Measurements from ENCODE around the gene PHF12. TPM values are rescaled to one million over a fixed set of nuclear protein-coding genes. Genes with fewer than 3 reads are reported as not detected.
A peak's percentile ranks its signal among the peaks of the same experiment; 100 is the strongest.

The PHF12 gene
- total RNA-seq, 1 experiment from 2014 or later, result 79.1 TPM

DNA sequence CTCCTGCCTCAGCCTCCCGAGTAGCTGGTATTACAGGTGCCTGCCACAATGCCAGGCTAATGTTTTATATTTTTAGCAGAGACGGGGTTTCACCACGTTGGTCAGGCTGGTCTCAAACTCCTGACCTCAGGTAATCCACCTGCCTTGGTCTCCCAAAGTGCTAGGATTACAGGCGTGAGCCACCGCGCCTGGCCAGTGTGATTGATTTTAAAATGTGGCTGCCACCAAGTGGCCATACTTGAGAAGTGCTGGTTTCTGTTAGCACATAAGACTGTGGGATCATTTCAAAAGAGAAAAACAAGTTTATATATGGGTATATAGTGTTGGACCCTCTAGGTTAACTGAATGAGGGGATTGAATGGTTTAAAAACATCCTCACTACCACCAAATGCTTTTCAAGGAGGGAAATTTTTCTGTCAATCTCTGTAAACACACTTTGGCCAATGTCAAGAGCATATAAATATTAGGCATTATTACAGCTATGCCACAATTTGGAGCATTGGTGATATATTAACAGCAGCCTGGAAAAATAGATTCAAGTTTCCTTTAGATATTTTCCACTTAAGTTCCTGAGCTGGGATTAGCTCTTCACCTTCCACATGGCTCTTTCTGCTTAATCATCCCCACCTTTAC, 34.9 kb downstream of the PHF12 start:
- TF ChIP-seq, protein P1, sequence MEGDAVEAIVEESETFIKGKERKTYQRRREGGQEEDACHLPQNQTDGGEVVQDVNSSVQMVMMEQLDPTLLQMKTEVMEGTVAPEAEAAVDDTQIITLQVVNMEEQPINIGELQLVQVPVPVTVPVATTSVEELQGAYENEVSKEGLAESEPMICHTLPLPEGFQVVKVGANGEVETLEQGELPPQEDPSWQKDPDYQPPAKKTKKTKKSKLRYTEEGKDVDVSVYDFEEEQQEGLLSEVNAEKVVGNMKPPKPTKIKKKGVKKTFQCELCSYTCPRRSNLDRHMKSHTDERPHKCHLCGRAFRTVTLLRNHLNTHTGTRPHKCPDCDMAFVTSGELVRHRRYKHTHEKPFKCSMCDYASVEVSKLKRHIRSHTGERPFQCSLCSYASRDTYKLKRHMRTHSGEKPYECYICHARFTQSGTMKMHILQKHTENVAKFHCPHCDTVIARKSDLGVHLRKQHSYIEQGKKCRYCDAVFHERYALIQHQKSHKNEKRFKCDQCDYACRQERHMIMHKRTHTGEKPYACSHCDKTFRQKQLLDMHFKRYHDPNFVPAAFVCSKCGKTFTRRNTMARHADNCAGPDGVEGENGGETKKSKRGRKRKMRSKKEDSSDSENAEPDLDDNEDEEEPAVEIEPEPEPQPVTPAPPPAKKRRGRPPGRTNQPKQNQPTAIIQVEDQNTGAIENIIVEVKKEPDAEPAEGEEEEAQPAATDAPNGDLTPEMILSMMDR (IDR thresholded peaks at IDR 0.05), result peak; percentile 83
- TF ChIP-seq, protein P2, sequence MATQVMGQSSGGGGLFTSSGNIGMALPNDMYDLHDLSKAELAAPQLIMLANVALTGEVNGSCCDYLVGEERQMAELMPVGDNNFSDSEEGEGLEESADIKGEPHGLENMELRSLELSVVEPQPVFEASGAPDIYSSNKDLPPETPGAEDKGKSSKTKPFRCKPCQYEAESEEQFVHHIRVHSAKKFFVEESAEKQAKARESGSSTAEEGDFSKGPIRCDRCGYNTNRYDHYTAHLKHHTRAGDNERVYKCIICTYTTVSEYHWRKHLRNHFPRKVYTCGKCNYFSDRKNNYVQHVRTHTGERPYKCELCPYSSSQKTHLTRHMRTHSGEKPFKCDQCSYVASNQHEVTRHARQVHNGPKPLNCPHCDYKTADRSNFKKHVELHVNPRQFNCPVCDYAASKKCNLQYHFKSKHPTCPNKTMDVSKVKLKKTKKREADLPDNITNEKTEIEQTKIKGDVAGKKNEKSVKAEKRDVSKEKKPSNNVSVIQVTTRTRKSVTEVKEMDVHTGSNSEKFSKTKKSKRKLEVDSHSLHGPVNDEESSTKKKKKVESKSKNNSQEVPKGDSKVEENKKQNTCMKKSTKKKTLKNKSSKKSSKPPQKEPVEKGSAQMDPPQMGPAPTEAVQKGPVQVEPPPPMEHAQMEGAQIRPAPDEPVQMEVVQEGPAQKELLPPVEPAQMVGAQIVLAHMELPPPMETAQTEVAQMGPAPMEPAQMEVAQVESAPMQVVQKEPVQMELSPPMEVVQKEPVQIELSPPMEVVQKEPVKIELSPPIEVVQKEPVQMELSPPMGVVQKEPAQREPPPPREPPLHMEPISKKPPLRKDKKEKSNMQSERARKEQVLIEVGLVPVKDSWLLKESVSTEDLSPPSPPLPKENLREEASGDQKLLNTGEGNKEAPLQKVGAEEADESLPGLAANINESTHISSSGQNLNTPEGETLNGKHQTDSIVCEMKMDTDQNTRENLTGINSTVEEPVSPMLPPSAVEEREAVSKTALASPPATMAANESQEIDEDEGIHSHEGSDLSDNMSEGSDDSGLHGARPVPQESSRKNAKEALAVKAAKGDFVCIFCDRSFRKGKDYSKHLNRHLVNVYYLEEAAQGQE (IDR thresholded peaks at IDR 0.05; ENCODE audit: insufficient read depth in 1 of 2, low read depth in 2 of 2, low read length in 1 of 2), result no peak
- in situ Hi-C loops (cut with HindIII; ENCODE audit: low pct_unique_long_range_greater_than_20kb, low sequenced_read_pairs), result no loop called here
- intact Hi-C loops (cut with micrococcal nuclease; ENCODE audit: unreplicated experiment), result no loop called here

DNA sequence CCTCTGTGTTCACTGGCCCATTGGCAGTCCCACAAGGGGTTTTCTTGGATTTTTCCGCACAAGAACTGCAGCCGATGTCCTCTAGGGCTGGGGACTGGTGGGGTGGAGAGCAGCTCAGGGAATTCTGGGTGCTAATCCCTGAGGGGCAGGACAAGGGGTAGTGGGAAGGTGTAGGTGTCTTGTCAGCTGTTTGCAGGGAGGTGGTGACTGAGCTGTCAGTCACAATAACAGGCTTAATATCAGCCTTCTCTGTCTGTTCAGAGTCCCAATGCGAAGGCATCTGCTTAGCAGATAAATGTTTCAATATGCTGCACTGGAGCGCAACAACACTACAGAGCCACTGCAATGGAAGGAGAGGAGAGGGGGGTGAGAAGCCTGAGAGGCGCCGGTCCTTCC, 38.4 kb downstream of the PHF12 start:
- Histone ChIP-seq H3K4me3 (ENCODE audit: low read depth in 2 of 2, low read length in 2 of 2) (no peak overlapping the region), H3K27me3 (ENCODE audit: control insufficient read depth, insufficient read depth, low read length) (no peaks in the 10 kb centered on the region), H3K9me3 (ENCODE audit: control insufficient read depth, insufficient read depth, low read depth, low read length) (no peaks in the 10 kb centered on the region), H3K27ac (ENCODE audit: low read length) (no peak overlapping the region), H3K4me1 (ENCODE audit: control insufficient read depth, insufficient read depth, low read length) (no peaks in the 10 kb centered on the region), H3K36me3 (ENCODE audit: control insufficient read depth, insufficient read depth, low read length) (peaks cover 51% of the 10 kb centered on the region)
- intact Hi-C loops (cut with micrococcal nuclease; ENCODE audit: unreplicated experiment) (no loop called here), in situ Hi-C loops (cut with HindIII; ENCODE audit: low pct_unique_long_range_greater_than_20kb, low sequenced_read_pairs) (no loop called here)
- no peak for DNase-seq (ENCODE audit: low read depth, low spot score)
- no TSS peak for BruUV-seq (replicated peaks)
- no peak for ATAC-seq
- CTCF ChIA-PET, result interaction anchor here (0.9 kb wide), 1 partner anchor 9 kb away, joined by 3 read pairs; the partner anchor contains the start of gene DHRS13
- TF ChIP-seq, protein P2 (IDR thresholded peaks at IDR 0.05; ENCODE audit: insufficient read depth in 1 of 2, low read depth in 2 of 2, low read length in 1 of 2), result no peak
- TF ChIP-seq SIN3A (IDR thresholded peaks at IDR 0.05; ENCODE audit: borderline replicate concordance, insufficient read depth, low read depth, low read length) (no peak), TCF7L2 (IDR thresholded peaks at IDR 0.05; ENCODE audit: low read depth, low read length) (no peak), POLR2AphosphoS5 (IDR thresholded peaks at IDR 0.05; ENCODE audit: low read depth, low read length) (no peak)
- TF ChIP-seq, protein P1 (IDR thresholded peaks at IDR 0.05), result no peak
- POLR2A ChIA-PET, result no interaction called here

More for the DNA sequence above, 34.9 kb downstream of the PHF12 start:
- Histone ChIP-seq H3K4me3 (ENCODE audit: low read depth in 2 of 2, low read length in 2 of 2) (no peak overlapping the region), H3K36me3 (ENCODE audit: control insufficient read depth, insufficient read depth, low read length) (peaks cover 47% of the 10 kb centered on the region), H3K27me3 (ENCODE audit: control insufficient read depth, insufficient read depth, low read length) (no peaks in the 10 kb centered on the region), H3K4me1 (ENCODE audit: control insufficient read depth, insufficient read depth, low read length) (no peaks in the 10 kb centered on the region), H3K27ac (ENCODE audit: low read length) (no peak overlapping the region), H3K9me3 (ENCODE audit: control insufficient read depth, insufficient read depth, low read depth, low read length) (no peaks in the 10 kb centered on the region)
- TSS peak; percentile 25 for BruUV-seq (replicated peaks)
- CTCF ChIA-PET, result interaction anchor here (0.6 to 1.0 kb wide), 2 partner anchors 44 to 141 kb away, joined by 4 read pairs; no protein-coding TSS in a partner anchor
- DNase-seq (ENCODE audit: low read depth, low spot score) (no peak), ATAC-seq (peak; percentile 85)
- POLR2A ChIA-PET, result no interaction called here
